ENCODE results near the gene SPEM2. TPM values are rescaled to one million over a fixed set of nuclear protein-coding genes. Genes with fewer than 3 reads are reported as not detected.

The SPEM2 gene
- total and polyA plus RNA-seq, 2 of the 8 experiments (the other 6 are each of a cell fraction or from before 2014, with no cell fraction given): 0.03 TPM; not detected in 1

DNA sequence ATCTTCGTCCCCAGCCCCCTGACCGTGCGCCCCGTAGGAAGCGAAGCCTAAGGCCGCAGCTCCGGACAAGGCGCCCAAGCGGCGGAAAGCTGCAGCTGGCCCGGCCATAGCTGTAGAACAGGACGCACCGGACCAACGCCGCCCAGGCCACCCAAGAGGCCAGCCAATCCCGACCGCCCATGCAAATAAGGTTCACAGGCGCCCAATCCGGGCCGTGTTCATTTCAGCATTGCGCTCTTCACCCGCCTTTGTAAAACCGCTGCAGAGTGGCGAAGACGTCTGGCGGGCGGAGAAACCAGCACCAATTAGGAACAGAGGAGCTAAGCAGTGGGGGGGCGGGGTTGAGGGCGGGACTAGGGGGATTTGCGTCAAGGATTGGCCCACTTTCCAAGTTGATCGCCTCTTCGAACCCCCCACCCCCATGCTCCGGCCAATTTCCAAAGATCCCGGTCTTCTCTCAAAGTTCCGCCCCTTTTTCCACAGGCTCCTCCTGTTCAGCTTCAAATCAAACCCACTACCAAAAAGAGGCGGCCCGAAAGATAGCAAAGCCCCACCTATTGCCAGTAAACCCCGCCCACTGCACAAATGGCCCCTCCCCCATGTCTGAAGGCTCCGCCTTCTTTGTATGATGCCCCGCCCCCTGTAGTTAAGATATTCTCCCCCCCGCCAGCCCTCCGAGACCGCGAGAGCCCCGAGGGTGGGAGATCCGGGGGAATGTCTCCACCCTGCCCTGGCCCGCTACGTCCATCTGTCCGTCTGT lies 21.3 kb upstream of the SPEM2 start, which contains the start of gene TMEM256 (continued):
- TF ChIP-seq USF2 (IDR thresholded peaks at IDR 0.05; ENCODE audit: low read length): no peak

Data from H1 (cell line).